Activated CD4-positive, alpha-beta T cell treated with anti-CD3 and anti-CD28 coated beads, Interleukin-2, amount 10 ng/mL, durations not matched to agents 24 days and 14 days (primary cell): Measurements from ENCODE around the gene DAG1. TPM values are rescaled to one million over a fixed set of nuclear protein-coding genes. Genes with fewer than 3 reads are reported as not detected.
A peak's percentile ranks its signal among the peaks of the same experiment; 100 is the strongest.

Experiments used
- DNase-seq: peaks from one replicate; pipeline ENCODE4 v3.0.0; 2022
- H3K27ac Mint-ChIP-seq: one replicate; pipeline ENCODE4 v1.8.0; 2022; ENCODE audit warnings: mild to moderate bottlenecking, mixed read lengths
- H3K27me3 Mint-ChIP-seq: one replicate; pipeline ENCODE4 v1.8.0; 2022; ENCODE audit warnings: mixed read lengths
- H3K36me3 Mint-ChIP-seq: one replicate; pipeline ENCODE4 v1.8.0; 2022; ENCODE audit warnings: low read depth, mild to moderate bottlenecking, mixed read lengths
- H3K4me1 Mint-ChIP-seq: one replicate; pipeline ENCODE4 v1.8.0; 2021; ENCODE audit warnings: mixed read lengths
- H3K4me3 Mint-ChIP-seq: one replicate; pipeline ENCODE4 v1.8.0; 2022; ENCODE audit warnings: mild to moderate bottlenecking, moderate library complexity, mixed read lengths
- H3K9me3 Mint-ChIP-seq: one replicate; pipeline ENCODE4 v1.8.0; 2021; ENCODE audit warnings: mixed read lengths
- intact Hi-C: fragments of 100-400 bp; cut with micrococcal nuclease; formaldehyde crosslinking; loops from one replicate; pipeline ENCODE4 v1.15.1; 2023
- total RNA-seq: library from RNA; stranded (reverse); gene quantifications from 2 replicates; pipeline ENCODE4 v1.2.3, GENCODE V29; 2022

The DAG1 gene
- total RNA-seq, 1 donor from 2014 or later = 21.3 TPM

- H3K4me3 Mint-ChIP-seq = no peak overlapping the region
- H3K27me3 Mint-ChIP-seq = no peaks in the 10 kb centered on the region
- H3K9me3 Mint-ChIP-seq = no peaks in the 10 kb centered on the region
- no peak overlapping the region for H3K27ac Mint-ChIP-seq
- no peak for DNase-seq
- intact Hi-C loops = no loop called here
- H3K4me1 Mint-ChIP-seq = peaks cover 16% of the 10 kb centered on the region
- peaks cover 33% of the 10 kb centered on the region for H3K36me3 Mint-ChIP-seq
These were observed 63.9 kb downstream of the DAG1 start for GRCh38 chr3:49533786-49534519.

GRCh38 chr3:49534581-49535441 is 64.7 kb downstream of the DAG1 start:
- DNase-seq = peak; percentile 54
- H3K27me3 Mint-ChIP-seq = no peaks in the 10 kb centered on the region
- intact Hi-C loops = no loop called here
- H3K36me3 Mint-ChIP-seq = peaks cover 28% of the 10 kb centered on the region
- no peaks in the 10 kb centered on the region for H3K9me3 Mint-ChIP-seq
- no peak overlapping the region for H3K27ac Mint-ChIP-seq
- no peak overlapping the region for H3K4me3 Mint-ChIP-seq
- peaks cover 10% of the 10 kb centered on the region for H3K4me1 Mint-ChIP-seq

- Mint-ChIP-seq H3K36me3 (peaks cover 19% of the 10 kb centered on the region), H3K9me3 (no peaks in the 10 kb centered on the region), H3K27me3 (no peaks in the 10 kb centered on the region), H3K27ac (no peak overlapping the region), H3K4me3 (no peak overlapping the region), H3K4me1 (peaks cover 9% of the 10 kb centered on the region)
- DNase-seq = peak; percentile 54
- intact Hi-C loops = no loop called here
These were observed 66.2 kb downstream of the DAG1 start for GRCh38 chr3:49535971-49536874.

- DNase-seq = peak; percentile 53
- Mint-ChIP-seq H3K36me3 (peaks cover 12% of the 10 kb centered on the region), H3K27me3 (peaks cover under 1% of the 10 kb centered on the region), H3K4me3 (no peak overlapping the region), H3K9me3 (no peaks in the 10 kb centered on the region), H3K4me1 (peaks cover 5% of the 10 kb centered on the region), H3K27ac (no peak overlapping the region)
- intact Hi-C loops = no loop called here
These were observed 66.9 kb downstream of the DAG1 start for GRCh38 chr3:49536875-49537533.

DNA sequence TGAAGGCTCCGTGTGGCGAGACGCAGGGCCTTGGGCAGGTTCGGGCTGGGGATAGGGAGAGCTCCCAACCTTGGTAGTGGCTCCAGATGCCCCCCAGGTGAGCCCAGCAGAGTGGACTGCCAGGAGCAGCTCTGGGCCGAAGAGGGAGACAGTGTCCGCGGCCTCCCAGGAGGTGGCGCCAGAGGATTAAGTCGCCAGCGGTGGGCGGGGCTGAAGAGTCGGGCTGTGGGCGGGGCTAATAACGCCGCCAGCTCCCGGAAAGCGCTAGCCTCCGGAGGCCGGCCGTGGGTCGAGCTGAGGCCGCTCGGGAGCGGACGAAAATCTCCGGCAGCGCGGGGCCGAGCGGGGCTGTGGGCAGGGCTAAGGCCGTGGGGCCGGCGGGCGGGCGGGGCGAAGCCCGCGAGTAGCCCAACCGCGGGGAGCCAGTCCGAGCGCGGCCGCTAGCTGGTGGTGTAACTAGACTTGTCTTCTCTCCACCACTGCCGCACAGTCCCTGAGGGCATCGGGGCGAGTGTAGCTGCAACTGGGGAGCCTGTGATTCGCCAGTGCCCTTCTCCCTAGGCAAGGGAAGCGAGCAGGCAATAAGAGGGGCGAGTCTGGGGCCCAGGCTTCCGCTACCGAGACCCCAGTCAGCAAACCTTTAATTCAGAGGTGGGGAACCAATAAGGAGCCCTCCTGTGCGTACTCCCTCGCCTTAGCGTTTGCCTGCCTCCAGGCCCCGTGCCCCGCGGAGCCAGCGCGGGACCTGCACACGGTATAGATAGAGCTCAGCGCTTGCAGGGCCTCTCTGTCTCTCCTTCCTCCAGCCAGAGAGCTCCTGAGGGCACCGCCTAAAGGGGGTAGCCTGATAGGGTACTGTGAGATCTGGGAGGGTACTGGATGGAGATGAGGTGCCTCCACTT is 69.8 kb downstream of the DAG1 start:
- H3K27ac Mint-ChIP-seq = peak overlapping the region; percentile 25
- H3K4me3 Mint-ChIP-seq = peak overlapping the region; percentile 73
- peaks cover 5% of the 10 kb centered on the region for H3K4me1 Mint-ChIP-seq
- H3K36me3 Mint-ChIP-seq = no peaks in the 10 kb centered on the region
- peaks cover 17% of the 10 kb centered on the region for H3K27me3 Mint-ChIP-seq
- DNase-seq = peak; percentile 98
- intact Hi-C loops = loop anchor here (1.0 kb wide), 2 partner anchors 14 to 131 kb away; partner anchors contain the start of gene BSN
- no peaks in the 10 kb centered on the region for H3K9me3 Mint-ChIP-seq

DNA sequence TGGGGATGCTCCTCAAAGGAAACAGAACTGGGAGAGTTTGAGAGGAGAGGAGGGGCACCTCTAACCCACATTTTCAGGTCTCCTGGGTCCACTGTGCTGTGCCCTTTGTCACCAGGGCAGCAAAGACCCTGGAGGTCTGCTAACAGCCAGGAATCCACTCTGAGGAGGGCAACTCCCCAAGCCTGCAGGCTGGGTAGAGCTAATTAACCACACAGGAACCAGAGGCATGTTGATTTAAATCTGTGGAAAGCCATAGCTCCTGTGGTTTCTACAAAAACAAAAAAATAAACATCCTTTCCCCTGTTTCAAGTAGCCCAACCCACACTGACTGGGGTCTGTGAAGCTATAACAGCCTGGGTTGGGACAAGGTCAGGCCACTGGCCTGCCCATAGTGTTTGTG is 82.0 kb downstream of the DAG1 start:
- Mint-ChIP-seq H3K4me3 (peak overlapping the region; percentile 22), H3K27me3 (peaks cover 52% of the 10 kb centered on the region), H3K27ac (no peak overlapping the region), H3K9me3 (no peaks in the 10 kb centered on the region), H3K4me1 (peaks cover 19% of the 10 kb centered on the region), H3K36me3 (no peaks in the 10 kb centered on the region)
- intact Hi-C loops = no loop called here
- DNase-seq = no peak

GRCh38 chr3:49553324-49553691 is 83.2 kb downstream of the DAG1 start:
- intact Hi-C loops = no loop called here
- no peaks in the 10 kb centered on the region for H3K36me3 Mint-ChIP-seq
- no peaks in the 10 kb centered on the region for H3K9me3 Mint-ChIP-seq
- DNase-seq = no peak
- H3K4me3 Mint-ChIP-seq = peak overlapping the region; percentile 90
- no peak overlapping the region for H3K27ac Mint-ChIP-seq
- peaks cover 19% of the 10 kb centered on the region for H3K4me1 Mint-ChIP-seq
- H3K27me3 Mint-ChIP-seq = peaks cover 55% of the 10 kb centered on the region

- Mint-ChIP-seq H3K4me1 (peaks cover 19% of the 10 kb centered on the region), H3K27me3 (peaks cover 56% of the 10 kb centered on the region), H3K4me3 (peak within 1 kb of the TSS; percentile 90), H3K9me3 (no peaks in the 10 kb centered on the region), H3K36me3 (no peaks in the 10 kb centered on the region), H3K27ac (peak within 1 kb of the TSS; percentile 66)
- intact Hi-C loops = loop anchor here (1.0 kb wide), 1 partner anchor 14 kb away; no protein-coding TSS in a partner anchor
- peak; percentile 96 for DNase-seq
These were observed 83.9 kb downstream of the DAG1 start, which contains the start of gene BSN for GRCh38 chr3:49553692-49554632. TSS of gene BSN (plus strand) at chr3:49554477. CDS start at chr3:49554603, 126 bp downstream.

DNA sequence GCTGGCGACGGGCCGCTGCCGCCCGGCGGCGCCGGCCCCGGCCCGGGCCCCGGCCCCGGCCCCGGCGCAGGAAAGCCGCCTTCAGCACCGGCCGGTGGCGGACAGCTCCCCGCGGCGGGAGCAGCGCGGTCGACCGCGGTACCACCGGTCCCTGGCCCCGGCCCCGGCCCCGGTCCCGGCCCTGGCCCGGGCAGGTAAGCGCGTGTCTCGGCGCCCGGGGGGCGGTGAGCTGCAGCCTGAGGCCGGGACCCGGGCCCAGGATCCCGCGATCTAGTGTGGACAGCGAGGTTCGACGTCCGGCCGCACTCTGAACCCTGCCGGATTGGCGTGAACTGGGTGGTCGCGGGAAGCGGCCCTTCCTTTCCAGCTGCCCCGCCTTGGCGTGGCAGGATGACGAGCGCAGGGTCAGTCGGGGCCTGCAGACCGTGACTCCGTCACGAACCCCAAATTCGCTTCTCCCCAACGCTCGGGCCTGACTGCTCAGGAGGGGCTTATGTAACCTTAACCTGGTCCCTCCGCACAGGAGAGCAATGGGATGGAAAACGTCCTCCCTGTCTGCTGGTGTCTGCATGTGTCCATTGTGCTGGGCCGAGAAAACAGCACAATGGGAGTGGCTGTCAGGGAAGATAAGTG is 84.7 kb downstream of the DAG1 start:
- no peaks in the 10 kb centered on the region for H3K36me3 Mint-ChIP-seq
- H3K9me3 Mint-ChIP-seq = no peaks in the 10 kb centered on the region
- peak; percentile 92 for DNase-seq
- peaks cover 19% of the 10 kb centered on the region for H3K4me1 Mint-ChIP-seq
- no peak overlapping the region for H3K27ac Mint-ChIP-seq
- H3K27me3 Mint-ChIP-seq = peaks cover 60% of the 10 kb centered on the region
- peak overlapping the region; percentile 42 for H3K4me3 Mint-ChIP-seq
- intact Hi-C loops = loop anchor here (1.0 kb wide), 1 partner anchor 14 kb away; no protein-coding TSS in a partner anchor

DNA sequence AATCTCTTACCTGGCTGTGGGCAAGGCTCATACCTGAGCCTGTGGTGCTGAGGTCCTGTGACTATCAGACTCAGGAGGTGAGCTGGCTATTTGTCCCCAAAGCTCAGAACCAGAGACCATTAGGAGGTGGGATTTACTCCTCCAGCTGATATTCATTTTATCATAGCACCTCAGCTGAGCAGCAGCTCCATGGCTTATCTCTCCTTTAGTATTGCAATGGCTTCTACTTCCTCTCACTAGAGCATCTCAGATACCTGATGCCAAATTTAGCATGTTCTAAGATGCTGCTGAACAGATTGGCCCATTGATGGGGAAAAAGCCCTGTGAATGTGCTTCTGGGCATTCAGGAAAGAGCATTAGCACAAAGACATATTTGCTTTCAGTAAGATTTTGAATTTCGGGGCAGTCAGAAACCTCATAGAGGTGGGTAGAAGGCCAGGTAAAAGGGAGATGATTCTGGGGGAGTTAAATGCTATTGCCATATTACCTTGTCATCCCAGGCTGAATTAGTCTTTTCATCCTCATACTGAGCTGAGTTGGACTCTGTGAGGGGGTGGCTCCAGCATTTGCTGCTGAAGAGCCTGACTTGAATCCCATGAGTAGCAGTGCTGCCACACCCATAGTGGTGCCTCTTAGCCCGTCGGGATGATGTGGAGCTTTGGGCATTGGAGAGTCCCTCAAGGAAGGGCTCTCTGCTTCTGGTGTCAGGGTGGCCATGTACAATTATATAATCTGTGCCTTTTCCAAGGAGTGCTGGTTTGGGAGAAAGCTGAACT is 86.6 kb downstream of the DAG1 start:
- intact Hi-C loops = no loop called here
- Mint-ChIP-seq H3K9me3 (no peaks in the 10 kb centered on the region), H3K36me3 (no peaks in the 10 kb centered on the region), H3K27ac (no peak overlapping the region), H3K4me3 (no peak overlapping the region), H3K4me1 (peaks cover 16% of the 10 kb centered on the region), H3K27me3 (peaks cover 62% of the 10 kb centered on the region)
- DNase-seq = no peak
